HepG2 (cell line): ENCODE results near the gene ZC2HC1B. TPM values are rescaled to one million over a fixed set of nuclear protein-coding genes. Genes with fewer than 3 reads are reported as not detected.

Experiments
- ATAC-seq: fragments of 200-7000 bp; cut with Tn5 transposase; 3 replicates; pipeline ENCODE4 v1.9.1; 2020; ENCODE audit warnings: mild to moderate bottlenecking, moderate library complexity
- BruUV-seq: library from RNA; stranded (reverse); fragments of 400-500 nt; replicated peaks from 2 replicates; lab custom pipeline; 2021; lab: Mats Ljungman, UMichigan
- CTCF ChIA-PET: fragments of 300-600 bp; formaldehyde crosslinking; extraction: SDS; loops from one replicate; lab custom pipeline; 2021; ENCODE audit warnings: low total read pairs, inconsistent platforms, low intra/inter-chr PET ratio; lab: Yijun Ruan, JAX
- POLR2A ChIA-PET: fragments of 350-600 bp; sonication (Branson Sonifier 250); formaldehyde crosslinking; loops from one replicate; lab custom pipeline; 2020; ENCODE audit warnings: antibody characterized with exemption, inconsistent platforms; lab: Yijun Ruan, JAX
- DNase-seq: peaks from one replicate; pipeline ENCODE4 v3.0.0-alpha.2; 2015; ENCODE audit warnings: low spot score
- FAIRE-seq: peaks from 3 replicates; lab custom pipeline; 2011; peaks lifted over from hg19 to GRCh38; lab: Jason Lieb, UNC
- H2AFZ ChIP-seq: one replicate; pipeline ENCODE4 v1.6.1; 2011; ENCODE audit warnings: low read length, inconsistent platforms
- H3K27ac ChIP-seq: fragments of 300-600 bp; 3 replicates; pipeline ENCODE4 v1.8.0; 2011; ENCODE audit warnings: mixed run types, mild to moderate bottlenecking, mixed read lengths, low read length, inconsistent platforms; ENCODE audit not compliant: insufficient read depth; ENCODE audit errors: extremely low read length
- H3K27me3 ChIP-seq, 2 experiments: fragments of 200-600 bp in 1 of 2; 2 replicates in 1 of 2; 3 replicates in 1 of 2; pipeline versions ENCODE4 v1.6.0 to v1.8.0; 2011; ENCODE audit warnings: low read length in 2 of 2, mild to moderate bottlenecking in 2 of 2, moderate library complexity in 2 of 2, inconsistent platforms in 1 of 2; ENCODE audit not compliant: insufficient read depth in 2 of 2, control insufficient read depth in 1 of 2
- H3K36me3 ChIP-seq, 2 experiments: fragments of 200-600 bp in 1 of 2; replicated peaks in 1 of 2; 2 replicates in 1 of 2; 3 replicates in 1 of 2; pipeline versions ENCODE4 v1.5.1 to v1.8.0; 2011; ENCODE audit warnings: low read length in 2 of 2, inconsistent platforms in 1 of 2; ENCODE audit not compliant: insufficient read depth in 2 of 2, control insufficient read depth in 1 of 2
- H3K4me1 ChIP-seq: 2 replicates; pipeline ENCODE4 v1.5.1; 2012; ENCODE audit warnings: low read length, inconsistent platforms; ENCODE audit not compliant: insufficient read depth
- H3K4me2 ChIP-seq: 2 replicates; pipeline ENCODE4 v1.6.0; 2011; ENCODE audit warnings: low read depth, low read length, inconsistent platforms
- H3K4me3 ChIP-seq, 3 experiments: fragments of 200-600 bp in 1 of 3; sonication (generic), shearing (Covaris generic) in 1 of 3; replicated peaks in 1 of 3; 2 replicates each; pipeline ENCODE4 v1.5.1; 2011 to 2016; ENCODE audit warnings: low read length in 3 of 3, inconsistent platforms in 2 of 3, low read depth in 2 of 3, mild to moderate bottlenecking in 2 of 3, control low read depth in 1 of 3, mixed read lengths in 1 of 3; ENCODE audit not compliant: insufficient read depth in 1 of 3
- H3K79me2 ChIP-seq: one replicate; pipeline ENCODE4 v1.6.1; 2011; ENCODE audit warnings: low read length, inconsistent platforms; ENCODE audit not compliant: insufficient read depth
- H3K9ac ChIP-seq: 2 replicates; pipeline ENCODE4 v1.6.0; 2011; ENCODE audit warnings: mild to moderate bottlenecking, low read depth, low read length, inconsistent platforms; ENCODE audit not compliant: insufficient read depth
- H3K9me3 ChIP-seq: 2 replicates; pipeline ENCODE4 v1.5.1; 2012; ENCODE audit warnings: mild to moderate bottlenecking, low read length
- H4K20me1 ChIP-seq: 2 replicates; pipeline ENCODE4 v1.6.0; 2011; ENCODE audit warnings: inconsistent platforms, mild to moderate bottlenecking, low read length, moderate library complexity; ENCODE audit not compliant: insufficient read depth
- MEIS2 ChIP-seq: sonication (generic); formaldehyde crosslinking; IDR thresholded peaks from 2 replicates; pipeline ENCODE4 v1.9.0; 2021; ENCODE audit warnings: mild to moderate bottlenecking, missing genetic modification reagents
- STAT5B ChIP-seq: sonication (generic); formaldehyde crosslinking; IDR thresholded peaks from 2 replicates; pipeline ENCODE4 v1.4.0; 2020; ENCODE audit warnings: missing genetic modification reagents
- ZNF747 ChIP-seq: sonication (generic); formaldehyde crosslinking; IDR thresholded peaks from 2 replicates; pipeline ENCODE4 v1.8.1; 2023; ENCODE audit warnings: missing genetic modification reagents, mild to moderate bottlenecking, borderline replicate concordance
- ZNF782 ChIP-seq: sonication (generic); formaldehyde crosslinking; IDR thresholded peaks from 2 replicates; pipeline ENCODE4 v1.4.0; 2020; ENCODE audit warnings: missing genetic modification reagents, mild to moderate bottlenecking, borderline replicate concordance
- WGBS: methylation state at CpG from one replicate; pipeline ENCODE4 v1.1.6; 2017; ENCODE audit warnings: low lambda C conversion rate; 5-methylcytosine and 5-hydroxymethylcytosine counted together
- in situ Hi-C: cut with HindIII; loops from 2 replicates; pipeline ENCODE4 v1.10.0; 2017; ENCODE audit warnings: low pct_unique_long_range_greater_than_20kb; ENCODE audit not compliant: extremely low pct_ligation_motif_present
- intact Hi-C: fragments of 100-400 bp; cut with micrococcal nuclease; formaldehyde crosslinking; loops from one replicate; pipeline ENCODE4 v1.10.0; 2022; ENCODE audit not compliant: unreplicated experiment
- polyA plus RNA-seq, 8 experiments: library from polyadenylated mRNA; depleted of rRNA in 3 of 8; stranded (reverse) in 7 of 8; unstranded in 1 of 8; fragments of >200 nt; fragmentation: Illumina TruSeq in 4 of 8; extraction: Trizol in 4 of 8; gene quantifications; 2 replicates each; pipeline versions ENCODE4 v1.2.1 to v1.2.3, GENCODE V29; 2011 to 2016; ENCODE audit warnings: low read depth in 4 of 8, missing spikeins in 1 of 8, mixed read lengths in 1 of 8; ENCODE audit not compliant: insufficient read depth in 1 of 8
- total RNA-seq, 5 experiments: library from RNA; depleted of rRNA; stranded (reverse); fragments of >200 nt; fragmentation: Illumina TruSeq; extraction: Trizol; gene quantifications; 2 replicates each; pipeline ENCODE4 v1.2.3, GENCODE V29; 2016; ENCODE audit warnings: low read depth in 1 of 5
- TF ChIP-seq, protein P1 (sequence below): sonication (generic); formaldehyde crosslinking; IDR thresholded peaks from 2 replicates; pipeline ENCODE4 v1.5.1; 2020; ENCODE audit warnings: mild to moderate bottlenecking, missing genetic modification reagents, borderline replicate concordance
- TF ChIP-seq, protein P2 (sequence below): IDR thresholded peaks from 2 replicates; pipeline ENCODE4 v1.6.1; 2016

Gene ZC2HC1B
- total and polyA plus RNA-seq, 2 of the 13 experiments (the other 11 are each of a cell fraction or from before 2014, with no cell fraction given): not detected

DNA sequence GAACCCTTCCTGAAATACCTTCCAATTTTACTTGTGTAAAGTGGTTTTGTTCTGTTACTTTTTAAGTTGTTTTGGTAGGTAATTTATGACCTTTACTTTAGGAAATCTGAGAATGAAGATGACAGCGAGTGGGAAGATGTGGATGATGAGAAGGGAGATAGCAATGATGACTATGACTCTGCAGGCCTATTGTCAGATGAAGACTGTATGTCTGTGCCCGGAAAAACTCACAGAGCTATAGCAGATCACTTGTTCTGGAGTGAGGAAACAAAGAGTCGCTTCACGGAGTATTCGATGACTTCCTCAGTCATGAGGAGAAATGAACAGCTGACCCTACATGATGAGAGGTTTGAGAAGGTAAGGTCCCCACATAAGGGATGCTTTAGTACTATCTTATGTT is 6.6 kb upstream of the ZC2HC1B start:
- no TSS peak for BruUV-seq
- POLR2A ChIA-PET: interaction anchor here (1.6 kb wide), 1 partner anchor 15 kb away, joined by 4 read pairs; the partner anchor contains the start of gene LTV1
- H4K20me1 ChIP-seq: no peaks in the 10 kb centered on the region
- over 99% methylated on average over 5 of the region's 5 CpGs for WGBS
- TF ChIP-seq, protein P1, sequence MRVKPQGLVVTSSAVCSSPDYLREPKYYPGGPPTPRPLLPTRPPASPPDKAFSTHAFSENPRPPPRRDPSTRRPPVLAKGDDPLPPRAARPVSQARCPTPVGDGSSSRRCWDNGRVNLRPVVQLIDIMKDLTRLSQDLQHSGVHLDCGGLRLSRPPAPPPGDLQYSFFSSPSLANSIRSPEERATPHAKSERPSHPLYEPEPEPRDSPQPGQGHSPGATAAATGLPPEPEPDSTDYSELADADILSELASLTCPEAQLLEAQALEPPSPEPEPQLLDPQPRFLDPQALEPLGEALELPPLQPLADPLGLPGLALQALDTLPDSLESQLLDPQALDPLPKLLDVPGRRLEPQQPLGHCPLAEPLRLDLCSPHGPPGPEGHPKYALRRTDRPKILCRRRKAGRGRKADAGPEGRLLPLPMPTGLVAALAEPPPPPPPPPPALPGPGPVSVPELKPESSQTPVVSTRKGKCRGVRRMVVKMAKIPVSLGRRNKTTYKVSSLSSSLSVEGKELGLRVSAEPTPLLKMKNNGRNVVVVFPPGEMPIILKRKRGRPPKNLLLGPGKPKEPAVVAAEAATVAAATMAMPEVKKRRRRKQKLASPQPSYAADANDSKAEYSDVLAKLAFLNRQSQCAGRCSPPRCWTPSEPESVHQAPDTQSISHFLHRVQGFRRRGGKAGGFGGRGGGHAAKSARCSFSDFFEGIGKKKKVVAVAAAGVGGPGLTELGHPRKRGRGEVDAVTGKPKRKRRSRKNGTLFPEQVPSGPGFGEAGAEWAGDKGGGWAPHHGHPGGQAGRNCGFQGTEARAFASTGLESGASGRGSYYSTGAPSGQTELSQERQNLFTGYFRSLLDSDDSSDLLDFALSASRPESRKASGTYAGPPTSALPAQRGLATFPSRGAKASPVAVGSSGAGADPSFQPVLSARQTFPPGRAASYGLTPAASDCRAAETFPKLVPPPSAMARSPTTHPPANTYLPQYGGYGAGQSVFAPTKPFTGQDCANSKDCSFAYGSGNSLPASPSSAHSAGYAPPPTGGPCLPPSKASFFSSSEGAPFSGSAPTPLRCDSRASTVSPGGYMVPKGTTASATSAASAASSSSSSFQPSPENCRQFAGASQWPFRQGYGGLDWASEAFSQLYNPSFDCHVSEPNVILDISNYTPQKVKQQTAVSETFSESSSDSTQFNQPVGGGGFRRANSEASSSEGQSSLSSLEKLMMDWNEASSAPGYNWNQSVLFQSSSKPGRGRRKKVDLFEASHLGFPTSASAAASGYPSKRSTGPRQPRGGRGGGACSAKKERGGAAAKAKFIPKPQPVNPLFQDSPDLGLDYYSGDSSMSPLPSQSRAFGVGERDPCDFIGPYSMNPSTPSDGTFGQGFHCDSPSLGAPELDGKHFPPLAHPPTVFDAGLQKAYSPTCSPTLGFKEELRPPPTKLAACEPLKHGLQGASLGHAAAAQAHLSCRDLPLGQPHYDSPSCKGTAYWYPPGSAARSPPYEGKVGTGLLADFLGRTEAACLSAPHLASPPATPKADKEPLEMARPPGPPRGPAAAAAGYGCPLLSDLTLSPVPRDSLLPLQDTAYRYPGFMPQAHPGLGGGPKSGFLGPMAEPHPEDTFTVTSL: no peak
- TF ChIP-seq MEIS2 (CRISPR knock-in tag): no peak
- TF ChIP-seq, protein P2, sequence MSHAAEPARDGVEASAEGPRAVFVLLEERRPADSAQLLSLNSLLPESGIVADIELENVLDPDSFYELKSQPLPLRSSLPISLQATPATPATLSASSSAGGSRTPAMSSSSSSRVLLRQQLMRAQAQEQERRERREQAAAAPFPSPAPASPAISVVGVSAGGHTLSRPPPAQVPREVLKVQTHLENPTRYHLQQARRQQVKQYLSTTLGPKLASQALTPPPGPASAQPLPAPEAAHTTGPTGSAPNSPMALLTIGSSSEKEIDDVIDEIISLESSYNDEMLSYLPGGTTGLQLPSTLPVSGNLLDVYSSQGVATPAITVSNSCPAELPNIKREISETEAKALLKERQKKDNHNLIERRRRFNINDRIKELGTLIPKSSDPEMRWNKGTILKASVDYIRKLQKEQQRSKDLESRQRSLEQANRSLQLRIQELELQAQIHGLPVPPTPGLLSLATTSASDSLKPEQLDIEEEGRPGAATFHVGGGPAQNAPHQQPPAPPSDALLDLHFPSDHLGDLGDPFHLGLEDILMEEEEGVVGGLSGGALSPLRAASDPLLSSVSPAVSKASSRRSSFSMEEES: no peak
- TF ChIP-seq ZNF782 (CRISPR knock-in tag): no peak
- TF ChIP-seq STAT5B: no peak
- TF ChIP-seq ZNF747 (CRISPR knock-in tag): no peak
- DNase-seq: no peak
- CTCF ChIA-PET: no interaction called here
- peaks cover 10% of the 10 kb centered on the region for H3K79me2 ChIP-seq
- in situ Hi-C loops (no loop called here), intact Hi-C loops (no loop called here)
- FAIRE-seq: no peak
- H3K9ac ChIP-seq: no peak overlapping the region
- H2AFZ ChIP-seq: no peak overlapping the region
- no peak overlapping the region for H3K27ac ChIP-seq
- H3K36me3 ChIP-seq: peaks cover 18 to 69% of the 10 kb centered on the region in 2 experiments
- ATAC-seq: no peak
- no peak overlapping the region for H3K4me3 ChIP-seq
- no peaks in the 10 kb centered on the region for H3K9me3 ChIP-seq
- no peaks in the 10 kb centered on the region for H3K27me3 ChIP-seq
- peaks cover 11% of the 10 kb centered on the region; the same call in 1 of the 2 replicates for H3K4me1 ChIP-seq
- no peak overlapping the region for H3K4me2 ChIP-seq
